HCT116 (cell line): ENCODE measurements around the gene MKNK1. TPM values are rescaled to one million over a fixed set of nuclear protein-coding genes. Genes with fewer than 3 reads are reported as not detected.

Experiments
- ATAC-seq: fragments of 200-7000 bp; cut with Tn5 transposase; 2 replicates; pipeline ENCODE4 v1.9.1; 2020; ENCODE audit warnings: mild to moderate bottlenecking, moderate library complexity
- BruUV-seq: library from RNA; stranded (reverse); fragments of 400-500 nt; replicated peaks from 2 replicates; lab custom pipeline; 2021; lab: Mats Ljungman, UMichigan
- CTCF ChIA-PET: fragments of 300-600 bp; sonication (Branson Sonifier 250); formaldehyde crosslinking; loops from one replicate; lab custom pipeline; 2021; ENCODE audit warnings: antibody characterized with exemption; lab: Charles Lee
- POLR2A ChIA-PET: fragments of 300-600, 350-600 bp; sonication (Branson Sonifier 250); formaldehyde crosslinking; loops from one replicate; lab custom pipeline; 2021; ENCODE audit warnings: antibody characterized with exemption; lab: Charles Lee
- RAD21 ChIA-PET, 2 experiments: fragments of 300-600 bp; sonication (Branson Sonifier 250); formaldehyde crosslinking; loops; one replicate each; lab custom pipeline; 2023; ENCODE audit warnings: low total read pairs in 2 of 2; ENCODE audit not compliant: uncharacterized antibody in 2 of 2, unreplicated experiment in 2 of 2, low non-redundant PET in 1 of 2; lab: Charles Lee
- DNase-seq: peaks from one replicate; pipeline ENCODE4 v3.0.0-alpha.2; 2010; ENCODE audit warnings: low read depth, low spot score
- H2AFZ ChIP-seq: fragments of 200-600 bp; shearing (Covaris generic), sonication (generic); 2 replicates; pipeline ENCODE4 v1.6.1; 2017; ENCODE audit warnings: low read depth, mixed run types, mixed read lengths, antibody characterized with exemption, low read length; ENCODE audit not compliant: poor library complexity, severe bottlenecking
- H3K27ac ChIP-seq: 2 replicates; pipeline ENCODE4 v1.5.1; 2012; ENCODE audit warnings: low read depth, low read length
- H3K27me3 ChIP-seq: fragments of 200-600 bp; sonication (generic); 2 replicates; pipeline ENCODE4 v1.6.1; 2016; ENCODE audit warnings: mixed run types, low read length, mixed read lengths; ENCODE audit not compliant: insufficient read depth
- H3K36me3 ChIP-seq, 2 experiments: fragments of 200-500 bp in 1 of 2; fragments of 200-600 bp in 1 of 2; sonication (Bioruptor generic) in 1 of 2; sonication (generic) in 1 of 2; 2 replicates each; pipeline versions ENCODE4 v1.5.1 to v1.6.1; 2014 to 2016; ENCODE audit warnings: low read length in 2 of 2, inconsistent platforms in 1 of 2, mixed read lengths in 1 of 2, mixed run types in 1 of 2; ENCODE audit not compliant: insufficient read depth in 2 of 2, control insufficient read depth in 1 of 2
- H3K4me1 ChIP-seq, 2 experiments: fragments of 200-600 bp in 1 of 2; sonication (generic) in 1 of 2; 2 replicates each; pipeline versions ENCODE4 v1.5.1 to v1.6.1; 2012 to 2017; ENCODE audit warnings: low read length in 2 of 2, inconsistent platforms in 1 of 2, mild to moderate bottlenecking in 1 of 2, mixed read lengths in 1 of 2, mixed run types in 1 of 2, moderate library complexity in 1 of 2; ENCODE audit not compliant: insufficient read depth in 2 of 2, control insufficient read depth in 1 of 2
- H3K4me2 ChIP-seq: fragments of 200-600 bp; sonication (generic); 2 replicates; pipeline ENCODE4 v1.6.1; 2017; ENCODE audit warnings: mixed run types, low read length, mixed read lengths
- H3K4me3 ChIP-seq, 2 experiments: fragments of 200-600 bp in 1 of 2; sonication (generic) in 1 of 2; replicated peaks in 1 of 2; 2 replicates each; pipeline ENCODE4 v1.5.1; 2011 to 2016; ENCODE audit warnings: low read length in 2 of 2, control low read depth in 1 of 2, low read depth in 1 of 2, mild to moderate bottlenecking in 1 of 2, mixed read lengths in 1 of 2, mixed run types in 1 of 2
- H3K79me2 ChIP-seq: fragments of 200-600 bp; sonication (generic); 2 replicates; pipeline ENCODE4 v1.6.1; 2017; ENCODE audit warnings: mild to moderate bottlenecking, mixed run types, low read length, moderate library complexity, mixed read lengths; ENCODE audit not compliant: insufficient read depth
- H3K9ac ChIP-seq: fragments of 200-600 bp; sonication (generic); 2 replicates; pipeline ENCODE4 v1.6.1; 2016; ENCODE audit warnings: low read length, mixed read lengths
- H3K9me2 ChIP-seq: fragments of 200-600 bp; sonication (generic), shearing (Covaris generic); 2 replicates; pipeline ENCODE4 v1.6.1; 2017; ENCODE audit warnings: mixed run types, mild to moderate bottlenecking, moderate library complexity; ENCODE audit not compliant: insufficient read depth
- H3K9me3 ChIP-seq, 2 experiments: fragments of 200-500 bp in 1 of 2; fragments of 200-600 bp in 1 of 2; sonication (Bioruptor generic) in 1 of 2; sonication (generic) in 1 of 2; 2 replicates each; pipeline ENCODE4 v1.6.1; 2014 to 2017; ENCODE audit warnings: low read length in 2 of 2, mixed read lengths in 2 of 2, inconsistent platforms in 1 of 2, low read depth in 1 of 2, mild to moderate bottlenecking in 1 of 2, mixed run types in 1 of 2, moderate library complexity in 1 of 2; ENCODE audit not compliant: control insufficient read depth in 1 of 2, insufficient read depth in 1 of 2
- H4K20me1 ChIP-seq: fragments of 200-600 bp; sonication (generic), shearing (Covaris generic); 2 replicates; pipeline ENCODE4 v1.6.1; 2017; ENCODE audit warnings: mixed run types, mild to moderate bottlenecking, moderate library complexity; ENCODE audit not compliant: insufficient read depth
- EZH2 ChIP-seq: fragments of 200-600 bp; sonication (generic); IDR thresholded peaks from 2 replicates; pipeline ENCODE4 v1.6.1; 2017; ENCODE audit warnings: antibody characterized with exemption, mixed run types
- POLR2A ChIP-seq: IDR thresholded peaks from 2 replicates; pipeline ENCODE4 v1.7.0; 2011; ENCODE audit warnings: borderline replicate concordance; ENCODE audit not compliant: insufficient read depth, insufficient read length; ENCODE audit errors: extremely low read depth
- POLR2AphosphoS5 ChIP-seq: IDR thresholded peaks from 2 replicates; pipeline ENCODE4 v1.6.1; 2011; ENCODE audit warnings: mild to moderate bottlenecking, low read depth, low read length, moderate library complexity
- SP1 ChIP-seq: IDR thresholded peaks from 2 replicates; pipeline ENCODE4 v1.6.1; 2012; ENCODE audit warnings: low read depth
- ZNF274 ChIP-seq: fragments of 200-500 bp; sonication (Bioruptor generic); IDR thresholded peaks from 2 replicates; pipeline ENCODE4 v1.6.1; 2014; ENCODE audit warnings: mild to moderate bottlenecking, low read depth, low read length, inconsistent platforms
- intact Hi-C: fragments of 100-400 bp; cut with micrococcal nuclease; formaldehyde crosslinking; loops from 2 replicates; pipeline ENCODE4 v1.10.0; 2022
- total RNA-seq: library from RNA; stranded (reverse); gene quantifications from one replicate; pipeline ENCODE4 v1.2.1, GENCODE V29; 2021; ENCODE audit not compliant: unreplicated experiment
- TF ChIP-seq, protein P1 (sequence below): IDR thresholded peaks from 2 replicates; pipeline ENCODE4 v1.6.1; 2011; ENCODE audit warnings: mild to moderate bottlenecking, low read length, moderate library complexity; ENCODE audit not compliant: insufficient replicate concordance; ENCODE audit errors: extremely low read depth

Gene MKNK1
- total RNA-seq, 1 experiment from 2014 or later, result 30.9 TPM

DNA sequence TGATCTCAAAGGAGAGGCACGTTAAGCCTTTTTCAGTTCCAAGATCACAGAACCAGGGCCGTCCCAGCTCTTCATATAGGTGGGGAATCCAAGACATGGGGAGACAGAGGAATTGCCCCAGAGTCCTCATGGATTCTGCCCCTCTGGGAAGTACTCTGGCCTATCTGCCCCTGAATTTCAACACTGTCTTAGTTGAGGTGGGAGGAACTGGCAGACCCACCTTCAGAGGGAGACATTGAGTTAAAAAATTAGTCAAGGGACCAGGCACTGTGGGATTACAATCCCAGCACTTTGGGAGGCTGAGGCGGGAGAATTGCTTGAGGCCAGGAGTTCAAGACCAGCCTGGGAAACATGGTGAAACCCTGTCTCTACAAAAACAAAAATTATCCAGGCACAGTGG is 50.6 kb downstream of the MKNK1 start:
- TF ChIP-seq POLR2A, result no peak
- TF ChIP-seq EZH2, result no peak
- TF ChIP-seq, protein P1, sequence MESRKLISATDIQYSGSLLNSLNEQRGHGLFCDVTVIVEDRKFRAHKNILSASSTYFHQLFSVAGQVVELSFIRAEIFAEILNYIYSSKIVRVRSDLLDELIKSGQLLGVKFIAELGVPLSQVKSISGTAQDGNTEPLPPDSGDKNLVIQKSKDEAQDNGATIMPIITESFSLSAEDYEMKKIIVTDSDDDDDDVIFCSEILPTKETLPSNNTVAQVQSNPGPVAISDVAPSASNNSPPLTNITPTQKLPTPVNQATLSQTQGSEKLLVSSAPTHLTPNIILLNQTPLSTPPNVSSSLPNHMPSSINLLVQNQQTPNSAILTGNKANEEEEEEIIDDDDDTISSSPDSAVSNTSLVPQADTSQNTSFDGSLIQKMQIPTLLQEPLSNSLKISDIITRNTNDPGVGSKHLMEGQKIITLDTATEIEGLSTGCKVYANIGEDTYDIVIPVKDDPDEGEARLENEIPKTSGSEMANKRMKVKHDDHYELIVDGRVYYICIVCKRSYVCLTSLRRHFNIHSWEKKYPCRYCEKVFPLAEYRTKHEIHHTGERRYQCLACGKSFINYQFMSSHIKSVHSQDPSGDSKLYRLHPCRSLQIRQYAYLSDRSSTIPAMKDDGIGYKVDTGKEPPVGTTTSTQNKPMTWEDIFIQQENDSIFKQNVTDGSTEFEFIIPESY, result no peak
- no peak for TF ChIP-seq POLR2AphosphoS5
- TF ChIP-seq SP1, result no peak
- TF ChIP-seq ZNF274, result no peak
- Histone ChIP-seq H2AFZ (no peak overlapping the region), H3K9me2 (no peaks in the 10 kb centered on the region), H3K4me2 (no peak overlapping the region), H3K27ac (no peak overlapping the region), H3K9me3 (no peaks in the 10 kb centered on the region), H4K20me1 (no peaks in the 10 kb centered on the region; the same call in 1 of the 2 replicates), H3K9ac (no peak overlapping the region), H3K79me2 (no peaks in the 10 kb centered on the region), H3K27me3 (no peaks in the 10 kb centered on the region), H3K4me3 (no peak overlapping the region), H3K4me1 (peaks cover 0 to 7% of the 10 kb centered on the region in 2 experiments; a peak in 2 of 4 replicates), H3K36me3 (no peaks in the 10 kb centered on the region; a peak in 1 of 4 replicates)
- ATAC-seq (no peak), DNase-seq (no peak)
- CTCF ChIA-PET, result no interaction called here
- POLR2A ChIA-PET, result no interaction called here
- intact Hi-C loops, result no loop called here
- RAD21 ChIA-PET, result no interaction called here
- no TSS peak for BruUV-seq
